A549 treated with ZK216348 at 1 μM for 4 hours (cell line): ENCODE measurements around the gene SMYD4. TPM values are rescaled to one million over a fixed set of nuclear protein-coding genes. Genes with fewer than 3 reads are reported as not detected.

Experiments used
- total RNA-seq: library from RNA; stranded (reverse); fragments of 200-300 nt; extraction: Qiagen RNA extraction; gene quantifications from 5 replicates; pipeline ENCODE4 v1.2.3, GENCODE V29; 2022; ENCODE audit warnings: low read depth

SMYD4 gene
- total RNA-seq = 6.8 to 10.2 TPM (median 9.4 TPM) in 5 replicates

GRCh38 chr17:1829592-1830257, at the start of gene SMYD4, which contains the start of gene RPA1:
TSS of gene SMYD4 (minus strand) at chr17:1829902. CDS start at chr17:1827994, 1,908 bp downstream.
TSS of gene RPA1 (plus strand) at chr17:1830005. CDS start at chr17:1830094, 89 bp downstream.

DNA sequence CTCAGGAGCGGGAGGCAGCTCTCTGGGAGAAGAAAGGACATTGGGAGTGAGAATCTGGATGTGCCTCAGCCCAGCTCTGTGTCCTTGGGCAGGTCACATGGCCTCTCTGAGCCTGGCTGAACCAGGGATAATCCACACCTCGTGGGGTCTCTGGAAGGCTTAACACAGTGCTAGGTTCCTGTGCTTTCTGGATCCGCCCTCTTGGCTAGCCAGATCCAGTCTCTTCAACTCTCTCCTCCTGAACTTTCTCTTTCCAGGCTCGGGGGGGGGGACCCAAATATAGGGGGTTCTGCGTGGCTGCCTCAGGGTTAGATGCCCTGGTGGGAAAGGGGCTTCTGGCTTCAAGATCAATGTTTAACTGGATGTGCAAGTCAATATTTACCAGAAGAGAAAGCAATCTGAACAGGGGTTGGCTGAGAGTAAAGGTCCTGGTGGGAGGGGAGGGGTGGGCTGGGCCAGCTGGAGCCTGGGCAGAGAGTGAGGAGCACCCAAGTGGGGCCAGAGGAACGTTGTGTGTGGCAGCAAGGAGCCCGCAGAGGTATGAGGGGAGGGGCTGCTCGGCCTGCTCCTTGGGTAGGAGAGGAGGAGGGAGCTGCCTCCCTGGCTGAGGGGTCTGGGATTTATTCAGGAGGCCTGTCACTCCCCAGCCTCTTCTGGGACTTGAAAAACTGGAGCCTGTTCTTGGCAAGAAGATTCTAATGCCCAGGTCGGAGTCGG, 87.2 kb downstream of the SMYD4 start, which contains the start of gene SERPINF2:
Gene SERPINF2 (plus strand): TSS at position 501 of the 717 bp plus-strand sequence. CDS start 2,125 bp downstream, outside the sequence.

Other genes starting within 250 kb of the SMYD4 start
- gene SLC43A2, start 201.1 kb downstream of the SMYD4 start, total RNA-seq = 2.7 to 7.2 TPM (median 6.3 TPM) in 5 replicates
- 0.25 to 0.39 TPM (median 0.33 TPM) in 5 replicates for gene SCARF1, start 184.2 kb downstream of the SMYD4 start, total RNA-seq
- 10.2 to 17.6 TPM (median 16.4 TPM) in 5 replicates for gene RILP, start 180.0 kb downstream of the SMYD4 start, total RNA-seq
- 238 to 286 TPM (median 264 TPM) in 5 replicates for gene PRPF8, start 145.0 kb downstream of the SMYD4 start, total RNA-seq
- gene TLCD2, start 119.5 kb downstream of the SMYD4 start, total RNA-seq = 1.3 to 2.0 TPM (median 1.6 TPM) in 5 replicates
- gene WDR81, start 105.2 kb downstream of the SMYD4 start, total RNA-seq = 13.2 to 33.0 TPM (median 29.4 TPM) in 5 replicates
- gene SERPINF2, start 87.0 kb downstream of the SMYD4 start, total RNA-seq = 1.7 to 3.1 TPM (median 2.3 TPM) in 5 replicates
- gene SERPINF1, start 67.8 kb downstream of the SMYD4 start, total RNA-seq = 0.99 to 2.3 TPM (median 1.6 TPM) in 5 replicates
- 61.3 to 80.6 TPM (median 72.8 TPM) in 5 replicates for gene RPA1, start 103 bp upstream of the SMYD4 start, total RNA-seq
- 3.4 to 7.3 TPM (median 6.0 TPM) in 5 replicates for gene RTN4RL1, start 195.4 kb upstream of the SMYD4 start, total RNA-seq
- gene DPH1, start 200.3 kb upstream of the SMYD4 start, total RNA-seq = 30.1 to 48.1 TPM (median 43.1 TPM) in 5 replicates
- 46.0 to 83.1 TPM (median 74.2 TPM) in 5 replicates for gene OVCA2, start 212.1 kb upstream of the SMYD4 start, total RNA-seq
- 0.28 to 2.7 TPM (median 2.0 TPM) in 5 replicates for gene HIC1, start 225.2 kb upstream of the SMYD4 start, total RNA-seq